ENCODE measurements around the gene LHX2.

Gene LHX2

DNA sequence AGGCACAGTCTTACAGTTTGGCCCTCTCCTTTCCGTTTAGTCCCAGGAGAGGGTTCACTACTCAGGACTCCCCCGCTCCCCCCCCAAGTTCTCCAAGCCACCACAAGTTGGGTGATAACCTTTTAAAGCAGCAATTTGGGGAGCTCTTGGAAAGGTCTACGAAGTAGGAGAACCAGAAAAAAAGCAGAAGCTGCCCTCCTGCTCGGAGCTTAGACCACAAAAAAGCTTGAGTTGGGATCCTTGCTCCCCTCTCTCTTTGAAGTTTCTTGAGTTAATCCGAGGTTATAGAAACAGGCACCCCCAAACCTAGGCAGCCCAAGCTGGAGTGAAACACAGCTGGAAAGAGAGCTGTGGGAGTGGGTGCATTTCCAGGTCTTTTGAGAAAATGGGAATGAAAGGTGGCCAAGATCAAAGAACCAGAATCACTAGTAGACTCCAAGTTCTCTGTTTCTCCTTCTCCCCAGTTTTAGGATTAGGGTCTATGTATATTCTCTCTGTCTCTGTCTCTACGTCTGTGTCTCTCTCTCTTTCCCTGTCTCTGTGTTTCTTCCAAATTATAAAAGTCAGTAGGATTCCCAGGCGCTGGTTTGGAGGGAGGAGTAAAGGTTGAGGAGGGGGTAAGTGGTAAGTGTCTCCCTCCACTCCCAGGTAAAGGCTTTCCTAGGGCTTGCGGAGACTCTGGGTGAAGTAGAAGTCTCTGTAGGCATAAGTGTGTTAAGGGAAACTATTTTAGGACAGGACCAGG, 2.8 kb downstream of the LHX2 start:
- no peak for DNase-seq

DNA sequence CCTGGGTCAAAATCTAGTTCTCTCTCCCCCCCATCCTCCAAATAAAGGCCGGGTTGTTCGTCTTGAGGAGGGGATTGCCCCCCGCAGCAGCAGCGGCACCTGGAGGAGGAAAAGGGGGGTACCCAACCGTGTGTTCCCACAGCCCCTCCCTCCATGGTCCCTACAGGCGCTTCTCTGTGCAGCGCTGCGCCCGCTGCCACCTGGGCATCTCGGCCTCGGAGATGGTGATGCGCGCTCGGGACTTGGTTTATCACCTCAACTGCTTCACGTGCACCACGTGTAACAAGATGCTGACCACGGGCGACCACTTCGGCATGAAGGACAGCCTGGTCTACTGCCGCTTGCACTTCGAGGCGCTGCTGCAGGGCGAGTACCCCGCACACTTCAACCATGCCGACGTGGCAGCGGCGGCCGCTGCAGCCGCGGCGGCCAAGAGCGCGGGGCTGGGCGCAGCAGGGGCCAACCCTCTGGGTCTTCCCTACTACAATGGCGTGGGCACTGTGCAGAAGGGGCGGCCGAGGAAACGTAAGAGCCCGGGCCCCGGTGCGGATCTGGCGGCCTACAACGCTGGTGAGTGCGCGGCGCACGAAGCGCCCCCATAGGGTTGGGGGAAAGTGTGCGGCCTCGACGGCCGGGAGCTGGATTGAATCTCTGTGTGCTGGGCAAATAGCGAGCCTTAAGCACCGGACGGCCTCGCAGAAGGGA, 3.5 kb downstream of the LHX2 start:
- no peak for DNase-seq

DNA sequence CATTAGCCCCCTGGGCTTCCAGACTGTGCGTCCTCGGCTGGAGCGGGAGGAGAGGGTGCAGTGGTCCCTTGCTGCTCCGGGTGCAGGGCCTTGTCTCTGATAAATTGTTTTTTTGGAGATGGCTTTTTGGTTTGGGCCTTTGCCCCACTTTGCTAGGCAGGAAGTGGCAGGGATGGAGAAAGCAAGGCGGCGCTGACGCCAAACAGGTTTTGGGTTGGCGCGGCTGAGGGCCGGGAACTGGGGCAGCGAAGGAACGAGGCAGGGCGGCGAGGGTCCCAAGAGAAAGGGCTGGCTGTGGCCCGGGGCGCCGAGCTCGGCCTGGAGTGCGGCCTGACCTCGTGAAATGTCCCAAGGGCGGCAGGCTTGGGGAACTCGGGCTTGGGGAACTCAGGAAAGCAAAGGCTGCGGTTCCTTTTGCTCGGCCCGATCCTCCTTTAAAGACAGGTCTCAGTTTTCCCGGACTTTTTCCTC, 4.1 kb downstream of the LHX2 start:
- no peak for DNase-seq

DNA sequence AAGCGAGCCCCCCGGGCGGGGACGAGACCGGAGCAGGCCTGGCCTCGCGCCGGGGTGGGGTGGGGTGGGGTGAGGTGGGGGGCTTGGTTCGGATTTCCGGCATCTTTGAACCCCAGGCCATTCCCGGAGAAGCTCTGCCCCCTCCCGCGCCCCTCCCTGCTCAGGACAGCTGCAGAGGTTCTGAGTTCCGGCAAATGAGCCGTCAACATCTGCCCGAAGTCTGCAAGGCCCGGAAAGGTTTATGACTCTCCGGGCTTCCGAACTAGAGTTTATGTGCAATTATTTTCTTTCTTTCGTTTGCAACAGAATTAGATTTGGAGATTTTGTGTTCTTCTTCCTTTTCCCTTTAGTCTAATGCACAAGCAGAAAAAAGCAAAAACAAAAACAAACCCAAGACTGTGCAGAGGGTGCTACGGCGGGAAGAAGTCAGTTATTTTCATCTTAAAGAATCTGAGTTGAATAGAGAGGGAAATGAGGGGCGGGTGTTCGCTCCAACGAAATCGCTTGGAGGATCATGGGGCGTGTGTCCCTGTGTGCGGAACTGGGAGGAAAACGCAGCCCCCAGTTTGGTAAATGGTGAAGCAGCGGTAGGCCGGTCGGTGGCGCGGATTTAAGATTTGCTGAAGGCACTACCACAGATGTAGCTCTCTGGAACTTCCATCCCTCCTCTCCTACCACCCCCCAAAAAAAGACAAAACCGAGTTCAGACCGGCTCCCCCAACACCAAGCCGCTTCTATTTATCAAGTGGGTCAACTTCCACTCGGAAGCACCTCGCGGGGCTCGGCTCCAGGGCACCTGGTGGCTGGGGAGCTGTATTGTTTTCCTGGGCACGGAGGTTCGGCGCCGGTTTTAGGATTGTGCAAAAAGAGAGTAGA, 4.8 kb downstream of the LHX2 start:
- DNase-seq, result no peak

DNA sequence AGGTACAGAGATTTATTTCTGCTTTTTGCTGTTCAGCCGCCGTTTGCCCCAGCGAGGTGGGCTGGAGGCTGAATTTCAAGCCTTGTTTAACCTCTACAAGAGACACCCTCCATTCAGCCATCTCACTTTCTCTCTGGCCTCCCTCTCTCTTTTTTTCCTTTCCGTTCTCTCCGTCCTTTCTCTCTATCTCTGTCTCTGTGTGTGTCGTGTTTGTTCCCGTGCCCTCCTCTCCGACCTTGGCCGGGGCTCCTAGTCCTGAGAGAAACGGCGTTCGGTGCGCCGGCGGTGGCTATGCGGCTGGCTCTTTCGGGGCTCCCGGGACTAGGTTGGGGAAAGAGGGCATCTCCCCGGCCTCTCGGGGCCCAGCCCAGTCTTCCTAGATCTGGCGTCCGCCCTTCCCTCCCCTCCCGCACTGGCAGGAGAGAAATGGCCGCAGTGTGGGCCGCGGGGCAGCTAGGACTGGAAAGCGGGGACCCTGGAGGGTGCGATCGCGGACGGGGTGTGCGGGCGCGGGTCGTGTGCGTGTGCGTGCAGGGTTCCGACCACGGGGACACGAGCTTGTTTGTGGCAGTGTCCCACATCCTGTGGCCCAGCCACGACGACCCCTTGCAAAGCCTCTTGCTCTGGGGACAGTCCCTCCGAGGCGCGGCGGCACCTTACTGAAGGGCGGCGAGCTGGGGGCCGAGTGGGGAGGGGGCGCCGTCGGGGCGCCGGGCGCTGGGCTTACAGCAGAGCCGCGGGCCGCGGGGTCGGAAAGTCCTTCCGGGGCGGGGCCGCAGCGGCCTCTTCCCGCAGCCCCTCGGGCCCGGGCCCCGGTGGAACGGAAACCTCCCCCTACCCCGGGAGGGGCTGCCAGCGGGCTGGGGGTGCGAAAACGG, 5.7 kb downstream of the LHX2 start:
- no peak for DNase-seq

GRCh38 chr9:124017929-124018729, 6.6 kb downstream of the LHX2 start:
- DNase-seq, result no peak

DNA sequence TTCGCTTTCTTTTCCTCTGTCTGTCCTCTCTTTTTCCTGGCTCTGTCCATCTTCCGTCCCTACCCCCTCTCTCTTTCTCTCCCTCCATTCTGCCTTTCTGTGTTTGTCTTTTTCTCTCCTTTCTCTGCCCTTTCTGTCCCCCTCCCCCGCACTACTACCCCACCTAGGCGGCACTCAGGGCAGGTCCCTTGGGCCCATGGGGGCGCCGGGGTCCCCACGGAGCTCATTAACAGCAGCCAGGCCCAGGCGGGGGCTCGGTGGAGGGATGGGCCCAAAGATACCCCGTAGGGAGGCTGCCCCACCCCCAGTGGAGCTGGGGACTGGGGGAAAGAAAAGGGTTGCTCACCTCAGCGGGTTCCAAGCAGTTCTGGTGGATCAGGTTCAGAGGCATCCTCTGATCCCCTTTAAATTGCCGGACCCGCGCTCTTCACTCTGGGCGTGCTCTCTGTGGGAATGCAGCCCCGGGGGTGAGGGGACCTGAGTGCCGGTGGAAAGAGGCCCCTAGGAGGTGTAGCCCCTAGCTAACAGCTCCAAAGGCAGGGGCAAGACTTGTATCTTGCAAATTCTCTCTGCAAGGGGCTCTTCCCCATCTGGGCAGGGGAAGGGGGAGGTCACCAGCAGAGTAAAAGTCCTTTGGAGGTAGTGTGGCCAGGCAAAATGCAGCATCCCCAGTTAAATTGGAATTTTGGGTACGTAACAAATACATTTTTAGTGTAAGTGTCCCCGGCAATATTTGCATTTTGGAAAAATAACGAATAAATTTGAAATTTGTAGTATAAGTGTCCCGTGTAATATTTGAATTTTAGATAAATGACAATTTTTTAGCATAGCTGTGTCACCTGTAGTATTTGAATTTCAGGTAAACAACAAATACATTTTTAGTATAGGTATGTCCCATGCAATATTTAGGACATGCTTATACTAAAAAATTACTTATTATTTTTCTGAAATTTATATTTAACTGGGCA, 7.4 kb downstream of the LHX2 start:
- DNase-seq, result no peak

- DNase-seq, result no peak
Measured at GRCh38 chr9:124019771-124020519, 8.4 kb downstream of the LHX2 start.

- DNase-seq, result no peak
Measured at GRCh38 chr9:124020520-124021384, 9.2 kb downstream of the LHX2 start.

- DNase-seq, result no peak
Measured at GRCh38 chr9:124021385-124021769, 9.8 kb downstream of the LHX2 start.

- DNase-seq, result no peak
Measured at GRCh38 chr9:124022201-124023121, 10.9 kb downstream of the LHX2 start.

GRCh38 chr9:124024107-124024506, 12.5 kb downstream of the LHX2 start:
- no peak for DNase-seq

GRCh38 chr9:124029617-124030016, 18.0 kb downstream of the LHX2 start:
- DNase-seq, result no peak

DNA sequence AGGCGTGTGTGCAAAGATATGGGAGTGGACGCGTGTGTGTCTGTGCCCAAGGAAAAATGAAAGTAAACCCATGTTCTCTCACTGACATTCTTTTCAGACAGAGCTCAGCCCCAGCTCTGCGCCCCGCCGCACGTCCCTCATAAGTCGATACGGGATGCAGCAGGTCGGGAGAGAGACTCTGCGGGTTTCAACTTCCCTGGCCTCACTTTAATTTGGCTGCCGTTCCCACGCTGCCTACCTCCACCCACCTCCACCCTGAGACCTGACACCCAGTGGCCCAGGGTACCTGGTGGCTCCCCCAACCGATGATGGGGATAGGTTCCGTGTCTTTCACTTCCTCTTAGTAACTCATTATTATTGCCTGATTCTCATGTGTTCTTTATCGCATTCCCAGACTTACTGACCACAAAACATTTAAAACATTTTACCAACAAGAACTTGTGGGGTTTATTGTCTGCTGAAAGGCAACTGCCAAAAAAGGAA, 19.4 kb downstream of the LHX2 start:
- DNase-seq, result no peak

DNA sequence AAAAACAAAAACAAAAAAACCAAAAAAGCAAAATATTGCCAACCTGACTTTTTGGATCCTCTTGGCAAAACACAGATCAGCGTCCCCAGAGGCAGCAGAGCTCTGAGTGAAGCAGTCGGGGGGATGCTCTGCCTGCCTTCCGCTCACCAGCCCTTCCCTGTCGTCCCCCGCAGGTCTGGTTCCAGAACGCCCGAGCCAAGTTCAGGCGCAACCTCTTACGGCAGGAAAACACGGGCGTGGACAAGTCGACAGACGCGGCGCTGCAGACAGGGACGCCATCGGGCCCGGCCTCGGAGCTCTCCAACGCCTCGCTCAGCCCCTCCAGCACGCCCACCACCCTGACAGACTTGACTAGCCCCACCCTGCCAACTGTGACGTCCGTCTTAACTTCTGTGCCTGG, 20.7 kb downstream of the LHX2 start:
- no peak for DNase-seq

GRCh38 chr9:124033348-124033747, 21.8 kb downstream of the LHX2 start:
- DNase-seq, result no peak

DNA sequence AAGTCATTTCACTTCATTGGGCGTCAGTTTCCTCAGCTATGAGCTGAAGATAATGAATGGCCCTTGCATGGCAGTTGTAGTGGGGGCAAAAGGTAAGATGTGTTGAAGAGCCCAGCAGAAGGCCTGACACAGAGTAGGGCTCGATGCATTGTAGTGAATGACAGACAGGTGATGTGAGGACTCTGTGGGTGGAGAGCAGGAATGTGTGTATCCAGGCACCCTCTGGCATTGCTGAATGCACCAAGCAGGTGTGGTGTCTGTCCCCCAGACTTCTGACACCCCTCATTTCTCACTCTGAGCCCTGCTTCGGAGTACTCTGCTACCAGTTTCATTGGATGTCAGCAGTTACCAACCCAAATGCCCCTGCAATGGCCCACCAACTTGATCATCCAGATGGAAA, 22.4 kb downstream of the LHX2 start:
- DNase-seq, result no peak

Data from midbrain (tissue), 1 donor.